NT2/D1 (cell line): ENCODE results near the gene ZEB1.
"Not testable (repeated sequence)": the region's sequence is repeated elsewhere in the genome, so short reads cannot be mapped to it uniquely, and the experiment has no call there.

ENCODE experiments used
- DNase-seq: peaks from one replicate; pipeline ENCODE4 v3.0.0-alpha.2; 2011; ENCODE audit warnings: low read depth, low spot score
- H3K27me3 ChIP-seq: 2 replicates; pipeline ENCODE4 v1.6.0; 2011; ENCODE audit warnings: mild to moderate bottlenecking; ENCODE audit not compliant: insufficient read length, insufficient read depth
- H3K36me3 ChIP-seq: 2 replicates; pipeline ENCODE4 v1.6.1; 2011; ENCODE audit warnings: mild to moderate bottlenecking, low read length, mixed read lengths; ENCODE audit not compliant: insufficient read depth, insufficient read length
- H3K4me1 ChIP-seq: 2 replicates; pipeline ENCODE4 v1.5.1; 2011; ENCODE audit not compliant: insufficient read depth, insufficient read length
- H3K4me3 ChIP-seq: 2 replicates; pipeline ENCODE4 v1.5.1; 2011; ENCODE audit warnings: low read depth; ENCODE audit not compliant: insufficient read length
- H3K9ac ChIP-seq: 2 replicates; pipeline ENCODE4 v1.6.0; 2011; ENCODE audit warnings: low read depth; ENCODE audit not compliant: insufficient read length
- H3K9me3 ChIP-seq: 2 replicates; pipeline ENCODE4 v1.5.1; 2011; ENCODE audit warnings: mild to moderate bottlenecking, low read length; ENCODE audit not compliant: insufficient read depth
- SUZ12 ChIP-seq: IDR thresholded peaks from 2 replicates; pipeline ENCODE4 v1.6.1; 2011; ENCODE audit not compliant: insufficient read length, insufficient read depth; ENCODE audit errors: extremely low read depth
- YY1 ChIP-seq: IDR thresholded peaks from 2 replicates; pipeline ENCODE4 v1.6.1; 2011; ENCODE audit not compliant: insufficient read length, insufficient read depth
- ZNF274 ChIP-seq: IDR thresholded peaks from 2 replicates; pipeline ENCODE4 v1.6.1; 2011; ENCODE audit warnings: mild to moderate bottlenecking, low read depth, low read length

The ZEB1 gene

GRCh38 chr10:31358688-31359330, 39.8 kb downstream of the ZEB1 start:
- H3K36me3 ChIP-seq = no peaks in the 10 kb centered on the region
- no peak overlapping the region for H3K9ac ChIP-seq
- H3K27me3 ChIP-seq = no peaks in the 10 kb centered on the region
- no peak overlapping the region for H3K4me3 ChIP-seq
- no peaks in the 10 kb centered on the region for H3K4me1 ChIP-seq
- TF ChIP-seq ZNF274 (no peak), SUZ12 (no peak), YY1 (no peak)
- no peak for DNase-seq
- H3K9me3 ChIP-seq = peaks cover 28% of the 10 kb centered on the region; the same call in 1 of the 2 replicates

- peaks cover 28% of the 10 kb centered on the region; the same call in 1 of the 2 replicates for H3K9me3 ChIP-seq
- DNase-seq = no peak
- no peaks in the 10 kb centered on the region for H3K27me3 ChIP-seq
- H3K4me1 ChIP-seq = no peaks in the 10 kb centered on the region
- no peak for TF ChIP-seq SUZ12
- TF ChIP-seq ZNF274 = no peak
- TF ChIP-seq YY1 = no peak
- no peak overlapping the region for H3K9ac ChIP-seq
- no peak overlapping the region for H3K4me3 ChIP-seq
- no peaks in the 10 kb centered on the region for H3K36me3 ChIP-seq
Observed at GRCh38 chr10:31359979-31360378, 41.0 kb downstream of the ZEB1 start.

- not testable (repeated sequence) for H3K4me1 ChIP-seq, H3K27me3 ChIP-seq, H3K9ac ChIP-seq, H3K36me3 ChIP-seq, DNase-seq, H3K4me3 ChIP-seq
- H3K9me3 ChIP-seq = peaks cover 28% of the 10 kb centered on the region; the same call in 1 of the 2 replicates
Observed at GRCh38 chr10:31361475-31361874, 42.5 kb downstream of the ZEB1 start.

GRCh38 chr10:31362023-31362641, 43.1 kb downstream of the ZEB1 start:
- no peaks in the 10 kb centered on the region for H3K36me3 ChIP-seq
- H3K9ac ChIP-seq = no peak overlapping the region
- no peaks in the 10 kb centered on the region for H3K27me3 ChIP-seq
- no peak for DNase-seq
- no peak overlapping the region for H3K4me3 ChIP-seq
- H3K9me3 ChIP-seq = peaks cover 28% of the 10 kb centered on the region; the same call in 1 of the 2 replicates
- H3K4me1 ChIP-seq = no peaks in the 10 kb centered on the region
- no peak for TF ChIP-seq YY1
- TF ChIP-seq ZNF274 = no peak
- no peak for TF ChIP-seq SUZ12

GRCh38 chr10:31363696-31364095, 44.7 kb downstream of the ZEB1 start:
- H3K4me1 ChIP-seq, H3K36me3 ChIP-seq, H3K9ac ChIP-seq, H3K27me3 ChIP-seq, DNase-seq, H3K4me3 ChIP-seq: not testable (repeated sequence)
- H3K9me3 ChIP-seq = peaks cover 28% of the 10 kb centered on the region; the same call in 1 of the 2 replicates

- DNase-seq, H3K4me3 ChIP-seq, H3K4me1 ChIP-seq, H3K27me3 ChIP-seq, H3K36me3 ChIP-seq, H3K9ac ChIP-seq: not testable (repeated sequence)
- peaks cover 28% of the 10 kb centered on the region; the same call in 1 of the 2 replicates for H3K9me3 ChIP-seq
Observed at GRCh38 chr10:31364238-31364637, 45.2 kb downstream of the ZEB1 start.

- no peaks in the 10 kb centered on the region for H3K27me3 ChIP-seq
- H3K9ac ChIP-seq = no peak overlapping the region
- H3K4me3 ChIP-seq = no peak overlapping the region
- H3K9me3 ChIP-seq = peaks cover 10% of the 10 kb centered on the region; the same call in 1 of the 2 replicates
- no peaks in the 10 kb centered on the region for H3K36me3 ChIP-seq
- DNase-seq = no peak
- no peaks in the 10 kb centered on the region for H3K4me1 ChIP-seq
- no peak for TF ChIP-seq YY1
- no peak for TF ChIP-seq SUZ12
- no peak for TF ChIP-seq ZNF274
Observed at GRCh38 chr10:31366703-31367102, 47.7 kb downstream of the ZEB1 start.

GRCh38 chr10:31368724-31369123, 49.7 kb downstream of the ZEB1 start:
- Histone ChIP-seq H3K36me3 (no peaks in the 10 kb centered on the region), H3K9me3 (no peaks in the 10 kb centered on the region), H3K27me3 (no peaks in the 10 kb centered on the region), H3K4me1 (no peaks in the 10 kb centered on the region), H3K4me3 (no peak overlapping the region), H3K9ac (no peak overlapping the region)
- DNase-seq = no peak
- TF ChIP-seq SUZ12 (no peak), YY1 (no peak), ZNF274 (no peak)
